Neural crest cell (in vitro differentiated cells): Measurements from ENCODE around the gene MGAT1. TPM values are rescaled to one million over a fixed set of nuclear protein-coding genes. Genes with fewer than 3 reads are reported as not detected.

Source experiments
- DNase-seq: peaks from one replicate; pipeline ENCODE4 v3.0.0; 2021; ENCODE audit warnings: low read depth, mixed read lengths, low spot score
- H3K27ac Mint-ChIP-seq: one replicate; pipeline ENCODE4 v1.8.0; 2021; ENCODE audit warnings: mild to moderate bottlenecking, mixed read lengths; ENCODE audit not compliant: unreplicated experiment
- H3K27me3 Mint-ChIP-seq: 2 replicates; pipeline ENCODE4 v1.8.0; 2021; ENCODE audit warnings: low read depth, mild to moderate bottlenecking, mixed read lengths
- H3K36me3 Mint-ChIP-seq: 2 replicates; pipeline ENCODE4 v1.8.0; 2021; ENCODE audit warnings: low read depth, mild to moderate bottlenecking, mixed read lengths
- H3K4me1 Mint-ChIP-seq: 2 replicates; pipeline ENCODE4 v1.8.0; 2021; ENCODE audit warnings: mixed read lengths
- H3K4me3 Mint-ChIP-seq: one replicate; pipeline ENCODE4 v1.8.0; 2021; ENCODE audit warnings: mild to moderate bottlenecking, mixed read lengths
- H3K9me3 Mint-ChIP-seq: 2 replicates; pipeline ENCODE4 v1.8.0; 2021; ENCODE audit warnings: mixed read lengths
- total RNA-seq: library from RNA; stranded (reverse); gene quantifications from 2 replicates; pipeline ENCODE4 v1.2.1, GENCODE V29; 2021
- TF ChIP-seq, protein P1 (sequence below): fragments of 200-600 bp; sonication (generic); conservative IDR thresholded peaks from 2 replicates; pipeline ENCODE4 v1.5.0; 2021; ENCODE audit warnings: antibody characterized with exemption, mild to moderate bottlenecking

MGAT1 gene
- total RNA-seq, 1 donor from 2014 or later: 57.1 TPM

DNA sequence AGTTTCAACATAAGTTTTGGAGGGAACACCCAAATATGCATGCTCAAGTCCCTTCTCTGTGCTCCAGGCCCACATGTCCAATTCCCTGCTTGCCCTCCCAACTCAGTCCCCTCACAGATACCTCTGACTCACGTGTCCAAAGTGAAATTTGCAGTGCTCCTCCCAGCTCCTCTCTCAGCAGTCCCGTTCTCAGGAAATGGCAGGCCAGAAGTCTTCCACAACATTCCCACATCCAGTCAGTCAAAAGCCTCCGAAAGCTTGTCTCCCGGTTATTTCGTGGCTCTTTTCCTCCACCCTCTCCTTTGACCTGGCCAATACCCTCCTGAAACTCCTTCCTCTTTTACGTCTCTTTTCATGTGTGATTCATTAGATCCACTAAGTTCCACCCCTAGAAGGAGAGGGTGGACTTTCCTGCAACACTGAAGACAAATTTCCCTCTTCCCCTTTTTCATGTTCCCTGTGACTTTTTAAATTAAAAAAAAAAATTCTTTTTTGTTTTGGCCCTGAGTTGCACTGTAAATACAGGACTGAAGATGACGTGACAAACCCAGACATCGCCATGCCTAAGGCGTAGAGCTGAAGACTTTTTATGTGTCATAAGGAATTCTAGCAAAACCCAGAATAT, 12.8 kb upstream of the MGAT1 start:
- H3K27me3 Mint-ChIP-seq: no peaks in the 10 kb centered on the region
- peaks cover 45% of the 10 kb centered on the region for H3K4me1 Mint-ChIP-seq
- H3K36me3 Mint-ChIP-seq: no peaks in the 10 kb centered on the region
- no peak for DNase-seq
- H3K4me3 Mint-ChIP-seq: peak overlapping the region; percentile 48
- TF ChIP-seq, protein P1, sequence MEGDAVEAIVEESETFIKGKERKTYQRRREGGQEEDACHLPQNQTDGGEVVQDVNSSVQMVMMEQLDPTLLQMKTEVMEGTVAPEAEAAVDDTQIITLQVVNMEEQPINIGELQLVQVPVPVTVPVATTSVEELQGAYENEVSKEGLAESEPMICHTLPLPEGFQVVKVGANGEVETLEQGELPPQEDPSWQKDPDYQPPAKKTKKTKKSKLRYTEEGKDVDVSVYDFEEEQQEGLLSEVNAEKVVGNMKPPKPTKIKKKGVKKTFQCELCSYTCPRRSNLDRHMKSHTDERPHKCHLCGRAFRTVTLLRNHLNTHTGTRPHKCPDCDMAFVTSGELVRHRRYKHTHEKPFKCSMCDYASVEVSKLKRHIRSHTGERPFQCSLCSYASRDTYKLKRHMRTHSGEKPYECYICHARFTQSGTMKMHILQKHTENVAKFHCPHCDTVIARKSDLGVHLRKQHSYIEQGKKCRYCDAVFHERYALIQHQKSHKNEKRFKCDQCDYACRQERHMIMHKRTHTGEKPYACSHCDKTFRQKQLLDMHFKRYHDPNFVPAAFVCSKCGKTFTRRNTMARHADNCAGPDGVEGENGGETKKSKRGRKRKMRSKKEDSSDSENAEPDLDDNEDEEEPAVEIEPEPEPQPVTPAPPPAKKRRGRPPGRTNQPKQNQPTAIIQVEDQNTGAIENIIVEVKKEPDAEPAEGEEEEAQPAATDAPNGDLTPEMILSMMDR: no peak
- H3K27ac Mint-ChIP-seq: no peak overlapping the region
- H3K9me3 Mint-ChIP-seq: no peaks in the 10 kb centered on the region

GRCh38 chr5:180813420-180813819, 10.8 kb upstream of the MGAT1 start:
- no peak overlapping the region for H3K27ac Mint-ChIP-seq
- H3K4me1 Mint-ChIP-seq: peaks cover 57% of the 10 kb centered on the region
- H3K4me3 Mint-ChIP-seq: peak overlapping the region; percentile 59
- no peak for DNase-seq
- no peaks in the 10 kb centered on the region for H3K27me3 Mint-ChIP-seq
- TF ChIP-seq, protein P1: no peak
- H3K36me3 Mint-ChIP-seq: no peaks in the 10 kb centered on the region
- no peaks in the 10 kb centered on the region for H3K9me3 Mint-ChIP-seq

DNA sequence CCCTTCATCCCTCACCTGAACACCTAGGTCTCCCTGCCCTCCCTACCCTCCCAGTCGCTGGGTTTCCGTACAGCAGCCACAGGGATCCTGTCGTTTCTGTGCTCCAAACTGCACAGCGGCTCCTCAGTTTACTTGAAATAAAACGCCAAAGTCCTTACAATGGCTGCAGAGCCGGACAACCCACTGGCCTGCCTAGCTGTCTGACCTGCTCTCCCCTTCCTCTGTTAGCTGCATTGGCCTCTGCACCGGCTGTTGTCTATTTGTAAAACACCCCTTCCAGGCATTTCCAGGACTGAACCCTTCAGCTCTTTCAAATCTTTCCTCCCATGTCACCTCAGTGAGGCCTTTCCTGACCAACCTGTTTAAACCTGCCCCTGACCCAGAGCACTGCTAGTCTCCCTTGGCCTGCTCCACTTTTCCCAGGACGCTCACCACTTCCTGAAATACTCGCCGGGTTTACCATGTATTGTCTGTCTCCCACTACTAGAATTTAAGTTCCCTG, 9.1 kb upstream of the MGAT1 start:
- TF ChIP-seq, protein P1: no peak
- Mint-ChIP-seq H3K27ac (peak overlapping the region; percentile 46), H3K27me3 (no peaks in the 10 kb centered on the region), H3K36me3 (no peaks in the 10 kb centered on the region), H3K9me3 (no peaks in the 10 kb centered on the region), H3K4me1 (peaks cover 57% of the 10 kb centered on the region), H3K4me3 (peak overlapping the region; percentile 92)
- DNase-seq: no peak

- no peaks in the 10 kb centered on the region for H3K36me3 Mint-ChIP-seq
- H3K4me1 Mint-ChIP-seq: peaks cover 58% of the 10 kb centered on the region
- H3K9me3 Mint-ChIP-seq: no peaks in the 10 kb centered on the region
- no peak for DNase-seq
- TF ChIP-seq, protein P1: no peak
- peak overlapping the region; percentile 94 for H3K27ac Mint-ChIP-seq
- H3K4me3 Mint-ChIP-seq: peak overlapping the region; percentile 92
- no peaks in the 10 kb centered on the region for H3K27me3 Mint-ChIP-seq
Measured at GRCh38 chr5:180810959-180811622, 8.5 kb upstream of the MGAT1 start.

DNA sequence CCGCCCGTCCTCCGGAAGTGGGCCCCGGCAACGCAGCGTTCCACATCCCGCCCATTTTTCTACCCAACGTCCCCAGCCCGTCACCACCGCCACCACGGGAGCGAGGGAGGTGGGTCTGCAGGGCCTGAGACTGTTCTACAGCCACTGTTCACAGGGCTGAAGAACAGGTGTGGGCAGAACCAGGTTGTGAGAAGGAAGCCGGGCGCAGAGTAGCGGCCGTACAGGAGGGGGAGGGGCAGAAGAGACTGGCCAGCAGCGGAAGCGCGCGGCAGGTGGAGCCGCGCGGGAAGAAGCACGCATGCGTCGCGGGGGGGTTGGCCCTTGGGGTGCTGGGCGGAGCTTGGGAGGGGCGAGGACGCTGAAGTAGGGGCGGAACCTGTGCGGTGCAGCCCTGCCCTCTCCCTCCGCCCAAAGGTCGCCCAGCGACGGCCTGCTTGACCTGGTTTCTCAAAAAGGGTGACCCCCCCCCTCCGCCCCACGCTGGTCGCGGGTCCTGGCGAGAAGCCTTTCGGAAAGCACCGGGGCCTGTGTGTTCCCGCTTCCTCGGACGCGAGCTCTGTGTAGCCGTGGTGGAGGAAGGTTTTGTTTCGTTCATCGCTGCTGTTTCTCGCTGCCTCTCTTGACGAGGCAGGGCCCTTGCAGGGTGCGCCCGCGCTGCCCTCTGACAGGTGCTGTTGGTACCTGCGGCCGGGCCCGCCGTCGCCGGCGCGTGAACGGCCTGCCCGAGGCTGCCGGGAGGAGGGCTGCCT, 7.8 kb upstream of the MGAT1 start:
- Mint-ChIP-seq H3K4me3 (peak overlapping the region; percentile 92), H3K27ac (peak overlapping the region; percentile 100), H3K9me3 (no peaks in the 10 kb centered on the region), H3K4me1 (peaks cover 60% of the 10 kb centered on the region), H3K36me3 (no peaks in the 10 kb centered on the region), H3K27me3 (no peaks in the 10 kb centered on the region)
- TF ChIP-seq, protein P1: no peak
- DNase-seq: peak; percentile 95
